ENCODE measurements around the gene CDH6. TPM values are rescaled to one million over a fixed set of nuclear protein-coding genes. Genes with fewer than 3 reads are reported as not detected.

CDH6 gene
- total RNA-seq, 1 experiment from 2014 or later = 0.12 TPM

DNA sequence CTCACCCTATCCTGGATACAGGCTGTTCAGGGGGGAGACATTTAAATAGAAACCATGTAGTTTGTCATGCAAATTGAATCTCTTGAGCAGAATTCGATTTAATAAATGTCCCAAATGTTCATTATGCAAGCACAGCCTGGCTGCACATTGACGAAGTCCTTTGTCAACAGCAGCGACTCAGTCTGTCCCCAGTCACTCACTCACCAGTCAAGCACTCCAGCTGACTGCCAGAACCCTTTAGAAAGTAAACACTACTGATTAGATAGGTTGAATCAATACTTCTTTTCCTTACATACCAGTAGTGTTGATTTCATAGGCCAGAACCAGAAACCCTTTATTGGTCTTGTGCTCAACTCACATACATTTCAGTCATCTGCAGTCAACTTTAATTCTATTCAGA, 27.5 kb downstream of the CDH6 start (continued):
- TF ChIP-seq, protein P1, sequence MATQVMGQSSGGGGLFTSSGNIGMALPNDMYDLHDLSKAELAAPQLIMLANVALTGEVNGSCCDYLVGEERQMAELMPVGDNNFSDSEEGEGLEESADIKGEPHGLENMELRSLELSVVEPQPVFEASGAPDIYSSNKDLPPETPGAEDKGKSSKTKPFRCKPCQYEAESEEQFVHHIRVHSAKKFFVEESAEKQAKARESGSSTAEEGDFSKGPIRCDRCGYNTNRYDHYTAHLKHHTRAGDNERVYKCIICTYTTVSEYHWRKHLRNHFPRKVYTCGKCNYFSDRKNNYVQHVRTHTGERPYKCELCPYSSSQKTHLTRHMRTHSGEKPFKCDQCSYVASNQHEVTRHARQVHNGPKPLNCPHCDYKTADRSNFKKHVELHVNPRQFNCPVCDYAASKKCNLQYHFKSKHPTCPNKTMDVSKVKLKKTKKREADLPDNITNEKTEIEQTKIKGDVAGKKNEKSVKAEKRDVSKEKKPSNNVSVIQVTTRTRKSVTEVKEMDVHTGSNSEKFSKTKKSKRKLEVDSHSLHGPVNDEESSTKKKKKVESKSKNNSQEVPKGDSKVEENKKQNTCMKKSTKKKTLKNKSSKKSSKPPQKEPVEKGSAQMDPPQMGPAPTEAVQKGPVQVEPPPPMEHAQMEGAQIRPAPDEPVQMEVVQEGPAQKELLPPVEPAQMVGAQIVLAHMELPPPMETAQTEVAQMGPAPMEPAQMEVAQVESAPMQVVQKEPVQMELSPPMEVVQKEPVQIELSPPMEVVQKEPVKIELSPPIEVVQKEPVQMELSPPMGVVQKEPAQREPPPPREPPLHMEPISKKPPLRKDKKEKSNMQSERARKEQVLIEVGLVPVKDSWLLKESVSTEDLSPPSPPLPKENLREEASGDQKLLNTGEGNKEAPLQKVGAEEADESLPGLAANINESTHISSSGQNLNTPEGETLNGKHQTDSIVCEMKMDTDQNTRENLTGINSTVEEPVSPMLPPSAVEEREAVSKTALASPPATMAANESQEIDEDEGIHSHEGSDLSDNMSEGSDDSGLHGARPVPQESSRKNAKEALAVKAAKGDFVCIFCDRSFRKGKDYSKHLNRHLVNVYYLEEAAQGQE (IDR thresholded peaks at IDR 0.05; ENCODE audit: low read depth) = no peak
- TF ChIP-seq TCF7L2 (IDR thresholded peaks at IDR 0.05; ENCODE audit: borderline replicate concordance, extremely low read depth, insufficient read depth, insufficient read length) (no peak), YY1 (IDR thresholded peaks at IDR 0.05; ENCODE audit: extremely low read depth, insufficient replicate concordance, low read depth, low read length) (no peak)
- TF ChIP-seq, protein P2, sequence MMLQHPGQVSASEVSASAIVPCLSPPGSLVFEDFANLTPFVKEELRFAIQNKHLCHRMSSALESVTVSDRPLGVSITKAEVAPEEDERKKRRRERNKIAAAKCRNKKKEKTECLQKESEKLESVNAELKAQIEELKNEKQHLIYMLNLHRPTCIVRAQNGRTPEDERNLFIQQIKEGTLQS (IDR thresholded peaks at IDR 0.05) = no peak

DNA sequence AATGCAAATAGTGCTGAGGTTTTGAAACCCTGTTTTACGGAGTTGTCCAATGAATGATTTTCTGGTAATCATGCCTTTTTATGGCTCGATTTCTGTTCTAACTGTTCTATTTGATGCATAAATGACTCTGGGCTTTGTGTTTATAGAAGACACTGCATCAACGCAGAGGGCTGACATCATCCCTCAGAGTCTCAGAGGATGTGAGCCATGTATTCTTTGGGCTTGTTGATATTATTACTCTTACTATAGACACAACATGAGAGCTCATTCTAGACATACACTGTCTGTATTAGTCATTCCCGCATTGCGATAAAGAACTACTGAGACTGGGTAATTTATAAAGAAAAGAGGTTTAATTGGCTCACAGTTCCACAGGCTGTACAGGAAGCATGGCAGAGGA, 31.6 kb downstream of the CDH6 start:
- Histone ChIP-seq H3K27me3 (ENCODE audit: insufficient read depth, low read length) (no peaks in the 10 kb centered on the region), H3K9me3 (ENCODE audit: control insufficient read depth in 1 of 2, insufficient read depth in 1 of 2, low read depth in 1 of 2, low read length in 2 of 2) (no peaks in the 10 kb centered on the region), H3K9ac (ENCODE audit: low read length) (no peak overlapping the region), H3K79me2 (ENCODE audit: insufficient read depth, low read length) (no peaks in the 10 kb centered on the region), H2AFZ (ENCODE audit: low read depth, low read length, poor library complexity, severe bottlenecking) (no peak overlapping the region), H3K27ac (ENCODE audit: low read depth, low read length) (no peak overlapping the region), H3K9me2 (ENCODE audit: insufficient read depth) (no peaks in the 10 kb centered on the region), H3K4me3 (replicated peaks in 1 of 2; ENCODE audit: low read depth in 1 of 2, low read length in 2 of 2) (no peak overlapping the region), H3K4me1 (ENCODE audit: control insufficient read depth in 1 of 2, insufficient read depth in 2 of 2, low read length in 2 of 2) (no peaks in the 10 kb centered on the region), H3K4me2 (ENCODE audit: low read length) (no peak overlapping the region), H4K20me1 (ENCODE audit: insufficient read depth) (no peaks in the 10 kb centered on the region), H3K36me3 (ENCODE audit: control insufficient read depth in 1 of 2, insufficient read depth in 2 of 2, low read length in 2 of 2) (no peaks in the 10 kb centered on the region)
- ATAC-seq (no peak), DNase-seq (ENCODE audit: low read depth, low spot score) (no peak)
- no TSS peak for BruUV-seq (replicated peaks)
- ChIA-PET RAD21 (ENCODE audit: low non-redundant PET in 1 of 2, low total read pairs in 2 of 2, uncharacterized antibody in 2 of 2, unreplicated experiment in 2 of 2) (no interaction called here), POLR2A (no interaction called here), CTCF (no interaction called here)
- no peak for TF ChIP-seq CEBPB (IDR thresholded peaks at IDR 0.05; ENCODE audit: low read depth)
- TF ChIP-seq, protein P3, sequence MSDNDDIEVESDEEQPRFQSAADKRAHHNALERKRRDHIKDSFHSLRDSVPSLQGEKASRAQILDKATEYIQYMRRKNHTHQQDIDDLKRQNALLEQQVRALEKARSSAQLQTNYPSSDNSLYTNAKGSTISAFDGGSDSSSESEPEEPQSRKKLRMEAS (IDR thresholded peaks at IDR 0.05) = no peak
- TF ChIP-seq FOSL1 (IDR thresholded peaks at IDR 0.05; ENCODE audit: low read depth) = no peak
- no peak for TF ChIP-seq TCF7L2 (IDR thresholded peaks at IDR 0.05; ENCODE audit: borderline replicate concordance, extremely low read depth, insufficient read depth, insufficient read length)
- intact Hi-C loops (cut with micrococcal nuclease) = no loop called here
